ENCODE measurements around the gene PI4K2B.

The PI4K2B gene

GRCh38 chr4:25297528-25298242 is 63.9 kb downstream of the PI4K2B start:
- H3K27me3 ChIP-seq (ENCODE audit: control insufficient read depth, insufficient read depth, low read length), result no peaks in the 10 kb centered on the region
- H3K36me3 ChIP-seq (ENCODE audit: control insufficient read depth, insufficient read depth, low read length), result no peaks in the 10 kb centered on the region
- H3K4me1 ChIP-seq (ENCODE audit: control insufficient read depth, insufficient read depth, low read length), result no peaks in the 10 kb centered on the region
- H3K27ac ChIP-seq (ENCODE audit: low read depth, low read length), result no peak overlapping the region
- H3K9ac ChIP-seq (ENCODE audit: low read length), result no peak overlapping the region
- H3K4me3 ChIP-seq (ENCODE audit: low read length), result no peak overlapping the region

- Histone ChIP-seq H3K4me1 (ENCODE audit: control insufficient read depth, insufficient read depth, low read length) (no peaks in the 10 kb centered on the region), H3K36me3 (ENCODE audit: control insufficient read depth, insufficient read depth, low read length) (no peaks in the 10 kb centered on the region), H3K4me3 (ENCODE audit: low read length) (no peak overlapping the region), H3K27me3 (ENCODE audit: control insufficient read depth, insufficient read depth, low read length) (no peaks in the 10 kb centered on the region), H3K27ac (ENCODE audit: low read depth, low read length) (no peak overlapping the region), H3K9ac (ENCODE audit: low read length) (no peak overlapping the region)
Observed at GRCh38 chr4:25299476-25300203, 65.8 kb downstream of the PI4K2B start.

- Histone ChIP-seq H3K36me3 (ENCODE audit: control insufficient read depth, insufficient read depth, low read length) (no peaks in the 10 kb centered on the region), H3K27me3 (ENCODE audit: control insufficient read depth, insufficient read depth, low read length) (no peaks in the 10 kb centered on the region), H3K9ac (ENCODE audit: low read length) (no peak overlapping the region), H3K4me1 (ENCODE audit: control insufficient read depth, insufficient read depth, low read length) (no peaks in the 10 kb centered on the region), H3K27ac (ENCODE audit: low read depth, low read length) (no peak overlapping the region), H3K4me3 (ENCODE audit: low read length) (no peak overlapping the region)
Observed at GRCh38 chr4:25301471-25301870, 67.6 kb downstream of the PI4K2B start.

GRCh38 chr4:25302626-25303025 is 68.8 kb downstream of the PI4K2B start:
- H3K4me1 ChIP-seq (ENCODE audit: control insufficient read depth, insufficient read depth, low read length), result no peaks in the 10 kb centered on the region
- no peak overlapping the region for H3K4me3 ChIP-seq (ENCODE audit: low read length)
- H3K36me3 ChIP-seq (ENCODE audit: control insufficient read depth, insufficient read depth, low read length), result no peaks in the 10 kb centered on the region
- H3K27ac ChIP-seq (ENCODE audit: low read depth, low read length), result no peak overlapping the region
- no peak overlapping the region for H3K9ac ChIP-seq (ENCODE audit: low read length)
- H3K27me3 ChIP-seq (ENCODE audit: control insufficient read depth, insufficient read depth, low read length), result no peaks in the 10 kb centered on the region

- H3K4me3 ChIP-seq (ENCODE audit: low read length), result no peak overlapping the region
- H3K27me3 ChIP-seq (ENCODE audit: control insufficient read depth, insufficient read depth, low read length), result no peaks in the 10 kb centered on the region
- no peak overlapping the region for H3K27ac ChIP-seq (ENCODE audit: low read depth, low read length)
- no peaks in the 10 kb centered on the region for H3K36me3 ChIP-seq (ENCODE audit: control insufficient read depth, insufficient read depth, low read length)
- no peaks in the 10 kb centered on the region for H3K4me1 ChIP-seq (ENCODE audit: control insufficient read depth, insufficient read depth, low read length)
- no peak overlapping the region for H3K9ac ChIP-seq (ENCODE audit: low read length)
Observed at GRCh38 chr4:25303578-25303977, 69.7 kb downstream of the PI4K2B start.

- Histone ChIP-seq H3K9ac (ENCODE audit: low read length) (no peak overlapping the region), H3K4me3 (ENCODE audit: low read length) (no peak overlapping the region), H3K27me3 (ENCODE audit: control insufficient read depth, insufficient read depth, low read length) (no peaks in the 10 kb centered on the region), H3K36me3 (ENCODE audit: control insufficient read depth, insufficient read depth, low read length) (no peaks in the 10 kb centered on the region), H3K27ac (ENCODE audit: low read depth, low read length) (no peak overlapping the region), H3K4me1 (ENCODE audit: control insufficient read depth, insufficient read depth, low read length) (no peaks in the 10 kb centered on the region)
Observed at GRCh38 chr4:25306518-25307057, 72.8 kb downstream of the PI4K2B start.

GRCh38 chr4:25307596-25307995 is 73.8 kb downstream of the PI4K2B start:
- Histone ChIP-seq H3K9ac (ENCODE audit: low read length) (no peak overlapping the region), H3K4me1 (ENCODE audit: control insufficient read depth, insufficient read depth, low read length) (no peaks in the 10 kb centered on the region), H3K36me3 (ENCODE audit: control insufficient read depth, insufficient read depth, low read length) (no peaks in the 10 kb centered on the region), H3K4me3 (ENCODE audit: low read length) (no peak overlapping the region), H3K27me3 (ENCODE audit: control insufficient read depth, insufficient read depth, low read length) (no peaks in the 10 kb centered on the region), H3K27ac (ENCODE audit: low read depth, low read length) (no peak overlapping the region)

GRCh38 chr4:25308306-25308705 is 74.5 kb downstream of the PI4K2B start:
- no peaks in the 10 kb centered on the region for H3K27me3 ChIP-seq (ENCODE audit: control insufficient read depth, insufficient read depth, low read length)
- no peak overlapping the region for H3K9ac ChIP-seq (ENCODE audit: low read length)
- no peak overlapping the region for H3K4me3 ChIP-seq (ENCODE audit: low read length)
- no peaks in the 10 kb centered on the region for H3K36me3 ChIP-seq (ENCODE audit: control insufficient read depth, insufficient read depth, low read length)
- H3K27ac ChIP-seq (ENCODE audit: low read depth, low read length), result no peak overlapping the region
- H3K4me1 ChIP-seq (ENCODE audit: control insufficient read depth, insufficient read depth, low read length), result no peaks in the 10 kb centered on the region

GRCh38 chr4:25308761-25309160 is 74.9 kb downstream of the PI4K2B start:
- H3K4me3 ChIP-seq (ENCODE audit: low read length), result no peak overlapping the region

GRCh38 chr4:25310066-25310802 is 76.4 kb downstream of the PI4K2B start:
- no peak overlapping the region for H3K4me3 ChIP-seq (ENCODE audit: low read length)
- H3K9ac ChIP-seq (ENCODE audit: low read length), result no peak overlapping the region
- H3K27me3 ChIP-seq (ENCODE audit: control insufficient read depth, insufficient read depth, low read length), result no peaks in the 10 kb centered on the region
- no peak overlapping the region for H3K27ac ChIP-seq (ENCODE audit: low read depth, low read length)
- H3K36me3 ChIP-seq (ENCODE audit: control insufficient read depth, insufficient read depth, low read length), result no peaks in the 10 kb centered on the region
- H3K4me1 ChIP-seq (ENCODE audit: control insufficient read depth, insufficient read depth, low read length), result peaks cover 2% of the 10 kb centered on the region

More at GRCh38 chr4:25308761-25309160, 74.9 kb downstream of the PI4K2B start:
- H3K27me3 ChIP-seq (ENCODE audit: control insufficient read depth, insufficient read depth, low read length), result no peaks in the 10 kb centered on the region
- no peaks in the 10 kb centered on the region for H3K36me3 ChIP-seq (ENCODE audit: control insufficient read depth, insufficient read depth, low read length)
- peaks cover 2% of the 10 kb centered on the region for H3K4me1 ChIP-seq (ENCODE audit: control insufficient read depth, insufficient read depth, low read length)
- H3K27ac ChIP-seq (ENCODE audit: low read depth, low read length), result no peak overlapping the region
- no peak overlapping the region for H3K9ac ChIP-seq (ENCODE audit: low read length)

GRCh38 chr4:25310803-25311166 is 77.0 kb downstream of the PI4K2B start:
- no peak overlapping the region for H3K27ac ChIP-seq (ENCODE audit: low read depth, low read length)
- no peak overlapping the region for H3K9ac ChIP-seq (ENCODE audit: low read length)

GRCh38 chr4:25312496-25313200 is 78.8 kb downstream of the PI4K2B start, which contains the start of gene ZCCHC4:
Gene ZCCHC4, plus strand, starts transcription at chr4:25312774. Its CDS starts 36 bp downstream, at chr4:25312810.
- peak within 1 kb of the TSS; percentile 53 for H3K27ac ChIP-seq (ENCODE audit: low read depth, low read length)
- H3K36me3 ChIP-seq (ENCODE audit: control insufficient read depth, insufficient read depth, low read length), result no peaks in the 10 kb centered on the region
- H3K4me3 ChIP-seq (ENCODE audit: low read length), result peak within 1 kb of the TSS; percentile 92
- H3K4me1 ChIP-seq (ENCODE audit: control insufficient read depth, insufficient read depth, low read length), result peaks cover 2% of the 10 kb centered on the region
- H3K9ac ChIP-seq (ENCODE audit: low read length), result peak within 1 kb of the TSS; percentile 73
- H3K27me3 ChIP-seq (ENCODE audit: control insufficient read depth, insufficient read depth, low read length), result no peaks in the 10 kb centered on the region

More at GRCh38 chr4:25310803-25311166, 77.0 kb downstream of the PI4K2B start:
- Histone ChIP-seq H3K27me3 (ENCODE audit: control insufficient read depth, insufficient read depth, low read length) (no peaks in the 10 kb centered on the region), H3K4me3 (ENCODE audit: low read length) (no peak overlapping the region), H3K36me3 (ENCODE audit: control insufficient read depth, insufficient read depth, low read length) (no peaks in the 10 kb centered on the region), H3K4me1 (ENCODE audit: control insufficient read depth, insufficient read depth, low read length) (peaks cover 2% of the 10 kb centered on the region)

All from rectal smooth muscle tissue (tissue), 1 donor.